Caco-2 (cell line): Measurements from ENCODE around the gene GPAT3. TPM values are rescaled to one million over a fixed set of nuclear protein-coding genes. Genes with fewer than 3 reads are reported as not detected.
"Not testable (repeated sequence)": the region's sequence is repeated elsewhere in the genome, so short reads cannot be mapped to it uniquely, and the experiment has no call there.

Experiments used
- BruUV-seq: library from RNA; stranded (reverse); fragments of 400-500 nt; replicated peaks from 2 replicates; lab custom pipeline; 2021; lab: Mats Ljungman, UMichigan
- CTCF ChIA-PET: fragments of 300-600 bp; sonication (Branson Sonifier 250); formaldehyde crosslinking; loops from one replicate; lab custom pipeline; 2022; ENCODE audit warnings: antibody characterized with exemption; lab: Charles Lee
- POLR2A ChIA-PET: fragments of 300-600 bp; sonication (Branson Sonifier 250); formaldehyde crosslinking; loops from one replicate; lab custom pipeline; 2022; ENCODE audit warnings: antibody characterized with exemption; lab: Charles Lee
- DNase-seq, 2 experiments: peaks; one replicate each; pipeline versions ENCODE4 v3.0.0 to v3.0.0-alpha.2; 2020 to 2022
- H3K27me3 ChIP-seq: replicated peaks from 2 replicates; pipeline ENCODE4 v1.6.0; 2011; ENCODE audit warnings: low read length; ENCODE audit not compliant: control insufficient read depth, insufficient read depth
- H3K36me3 ChIP-seq: 2 replicates; pipeline ENCODE4 v1.5.1; 2011; ENCODE audit warnings: low read length; ENCODE audit not compliant: control insufficient read depth, insufficient read depth
- H3K4me1 ChIP-seq: fragments of 250-450 bp; sonication (Bioruptor Pico); 2 replicates; pipeline ENCODE4 v1.5.1; 2020; ENCODE audit warnings: mild to moderate bottlenecking
- H3K4me3 ChIP-seq: 2 replicates; pipeline ENCODE4 v1.5.1; 2011; ENCODE audit warnings: low read depth, mild to moderate bottlenecking, control low read depth, low read length
- H3K9me3 ChIP-seq: fragments of 250-450 bp; sonication (Bioruptor Pico); 2 replicates; pipeline ENCODE4 v1.5.1; 2020; ENCODE audit warnings: mild to moderate bottlenecking, moderate library complexity
- H3K27ac Mint-ChIP-seq: one replicate; pipeline ENCODE4 v1.8.0; 2022; ENCODE audit warnings: mixed read lengths; ENCODE audit not compliant: unreplicated experiment
- H3K27me3 Mint-ChIP-seq: one replicate; pipeline ENCODE4 v1.8.0; 2022; ENCODE audit warnings: mixed read lengths; ENCODE audit not compliant: insufficient read depth, unreplicated experiment
- H3K36me3 Mint-ChIP-seq: one replicate; pipeline ENCODE4 v1.8.0; 2022; ENCODE audit warnings: mild to moderate bottlenecking, mixed read lengths; ENCODE audit not compliant: insufficient read depth, unreplicated experiment
- H3K4me1 Mint-ChIP-seq: one replicate; pipeline ENCODE4 v1.8.0; 2022; ENCODE audit warnings: low read depth, mixed read lengths; ENCODE audit not compliant: unreplicated experiment
- H3K4me3 Mint-ChIP-seq: one replicate; pipeline ENCODE4 v1.8.0; 2022; ENCODE audit warnings: mild to moderate bottlenecking, moderate library complexity, mixed read lengths; ENCODE audit not compliant: unreplicated experiment
- H3K9me3 Mint-ChIP-seq: one replicate; pipeline ENCODE4 v1.8.0; 2022; ENCODE audit warnings: mixed read lengths; ENCODE audit not compliant: unreplicated experiment
- CTCF ChIP-seq, 2 experiments: fragments of 200-600 bp in 1 of 2; IDR thresholded peaks; 1 replicate in 1 of 2; 2 replicates in 1 of 2; pipeline versions ENCODE4 v1.5.1 to v1.8.0; 2011 to 2022; ENCODE audit warnings: antibody characterized with exemption in 1 of 2, control low read depth in 1 of 2, inconsistent platforms in 1 of 2, low read depth in 1 of 2, low read length in 1 of 2, mild to moderate bottlenecking in 1 of 2, moderate library complexity in 1 of 2; ENCODE audit not compliant: insufficient read depth in 1 of 2, severe bottlenecking in 1 of 2, unreplicated experiment in 1 of 2
- intact Hi-C: fragments of 100-400 bp; cut with micrococcal nuclease; formaldehyde crosslinking; loops from one replicate; pipeline ENCODE4 v1.10.0; 2022; ENCODE audit not compliant: unreplicated experiment
- total RNA-seq: library from RNA; stranded (reverse); gene quantifications from 2 replicates; pipeline ENCODE4 v1.2.3, GENCODE V29; 2022

The GPAT3 gene
- total RNA-seq, 1 experiment from 2014 or later = 4.6 TPM

GRCh38 chr4:83569987-83570386 lies 34.1 kb downstream of the GPAT3 start:
- Histone ChIP-seq H3K36me3 (no peaks in the 10 kb centered on the region), H3K4me1 (no peaks in the 10 kb centered on the region), H3K9me3 (no peaks in the 10 kb centered on the region), H3K27me3 (no peaks in the 10 kb centered on the region), H3K4me3 (no peak overlapping the region)
- no peaks in the 10 kb centered on the region for H3K27me3 Mint-ChIP-seq
- ChIA-PET CTCF (no interaction called here), POLR2A (no interaction called here)
- intact Hi-C loops = no loop called here
- H3K27ac Mint-ChIP-seq = no peak overlapping the region
- BruUV-seq = no TSS peak
- no peaks in the 10 kb centered on the region for H3K4me1 Mint-ChIP-seq
- DNase-seq = no peak
- H3K9me3 Mint-ChIP-seq = no peaks in the 10 kb centered on the region
- no peak for TF ChIP-seq CTCF (IDR thresholded peaks at IDR 0.05; ENCODE audit: insufficient read depth in 1 of 2, low read depth in 1 of 2, low read length in 1 of 2, severe bottlenecking in 1 of 2, unreplicated experiment in 1 of 2)
- no peak overlapping the region for H3K4me3 Mint-ChIP-seq
- H3K36me3 Mint-ChIP-seq = peaks cover 6% of the 10 kb centered on the region

GRCh38 chr4:83572848-83573247 lies 36.9 kb downstream of the GPAT3 start:
- intact Hi-C loops = no loop called here
- no peak for TF ChIP-seq CTCF (IDR thresholded peaks at IDR 0.05; ENCODE audit: insufficient read depth in 1 of 2, low read depth in 1 of 2, low read length in 1 of 2, severe bottlenecking in 1 of 2, unreplicated experiment in 1 of 2)
- ChIA-PET CTCF (no interaction called here), POLR2A (no interaction called here)
- Histone ChIP-seq H3K4me3 (no peak overlapping the region), H3K4me1 (no peaks in the 10 kb centered on the region), H3K9me3 (no peaks in the 10 kb centered on the region), H3K27me3 (no peaks in the 10 kb centered on the region), H3K36me3 (no peaks in the 10 kb centered on the region)
- no TSS peak for BruUV-seq
- H3K4me1 Mint-ChIP-seq = no peaks in the 10 kb centered on the region
- H3K4me3 Mint-ChIP-seq = no peak overlapping the region
- no peaks in the 10 kb centered on the region for H3K9me3 Mint-ChIP-seq
- no peaks in the 10 kb centered on the region for H3K27me3 Mint-ChIP-seq
- no peak overlapping the region for H3K27ac Mint-ChIP-seq
- DNase-seq = no peak
- no peaks in the 10 kb centered on the region for H3K36me3 Mint-ChIP-seq

- Histone ChIP-seq H3K27me3 (no peaks in the 10 kb centered on the region), H3K4me1 (no peaks in the 10 kb centered on the region), H3K36me3 (no peaks in the 10 kb centered on the region), H3K9me3 (no peaks in the 10 kb centered on the region), H3K4me3 (no peak overlapping the region)
- intact Hi-C loops = no loop called here
- no peak overlapping the region for H3K27ac Mint-ChIP-seq
- CTCF ChIA-PET = no interaction called here
- H3K36me3 Mint-ChIP-seq = no peaks in the 10 kb centered on the region
- BruUV-seq = no TSS peak
- no peaks in the 10 kb centered on the region for H3K27me3 Mint-ChIP-seq
- POLR2A ChIA-PET = no interaction called here
- H3K4me1 Mint-ChIP-seq = no peaks in the 10 kb centered on the region
- H3K9me3 Mint-ChIP-seq = no peaks in the 10 kb centered on the region
- DNase-seq = peak in 1 of 2 experiments; percentile 10
- H3K4me3 Mint-ChIP-seq = no peak overlapping the region
- no peak for TF ChIP-seq CTCF (IDR thresholded peaks at IDR 0.05; ENCODE audit: insufficient read depth in 1 of 2, low read depth in 1 of 2, low read length in 1 of 2, severe bottlenecking in 1 of 2, unreplicated experiment in 1 of 2)
Observed at GRCh38 chr4:83574247-83574646, 38.3 kb downstream of the GPAT3 start.

GRCh38 chr4:83576237-83576636 lies 40.3 kb downstream of the GPAT3 start:
- H3K27ac Mint-ChIP-seq, CTCF ChIA-PET, H3K9me3 ChIP-seq, H3K4me1 ChIP-seq, H3K36me3 Mint-ChIP-seq, H3K36me3 ChIP-seq, DNase-seq, H3K4me1 Mint-ChIP-seq, H3K27me3 Mint-ChIP-seq, POLR2A ChIA-PET, H3K27me3 ChIP-seq, H3K9me3 Mint-ChIP-seq, BruUV-seq, intact Hi-C loops, H3K4me3 Mint-ChIP-seq, H3K4me3 ChIP-seq: not testable (repeated sequence)
